Activated CD8-positive, alpha-beta memory T cell treated with anti-CD3 and anti-CD28 coated beads, Interleukin-2, amount 50 U/mL, for 1 hour (primary cell): ENCODE data around the gene CDH18.

ENCODE experiments used
- DNase-seq: peaks from one replicate; pipeline ENCODE4 v3.0.0-alpha.2; 2020; ENCODE audit errors: extremely low read depth

Gene CDH18

DNA sequence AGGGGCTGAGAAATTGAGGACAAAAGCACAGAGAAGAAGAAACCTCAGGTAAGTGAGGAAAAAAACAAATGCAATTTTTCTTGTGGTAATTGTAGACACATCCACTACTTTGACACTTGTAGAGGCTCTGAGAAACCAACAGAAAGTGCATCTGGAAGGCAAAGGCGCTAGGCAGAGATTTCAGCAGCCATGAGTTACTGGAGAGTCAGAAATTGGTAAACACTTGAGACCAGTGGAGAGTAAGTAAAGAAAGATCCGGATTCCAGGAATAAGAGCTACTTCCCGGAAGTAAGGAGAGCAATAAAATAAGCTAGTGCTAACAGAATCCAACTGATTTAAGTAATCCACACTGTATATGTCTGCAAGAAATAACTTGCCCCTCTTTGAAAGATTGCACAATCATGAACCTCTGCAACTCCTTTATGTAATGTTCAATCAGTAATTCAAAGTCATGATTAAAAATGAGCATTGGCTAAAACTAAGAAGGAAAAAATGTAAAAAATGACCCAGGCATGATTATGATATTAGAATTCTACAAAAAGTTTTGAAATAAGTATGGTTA is 382.1 kb downstream of the CDH18 start:
- no peak for DNase-seq

DNA sequence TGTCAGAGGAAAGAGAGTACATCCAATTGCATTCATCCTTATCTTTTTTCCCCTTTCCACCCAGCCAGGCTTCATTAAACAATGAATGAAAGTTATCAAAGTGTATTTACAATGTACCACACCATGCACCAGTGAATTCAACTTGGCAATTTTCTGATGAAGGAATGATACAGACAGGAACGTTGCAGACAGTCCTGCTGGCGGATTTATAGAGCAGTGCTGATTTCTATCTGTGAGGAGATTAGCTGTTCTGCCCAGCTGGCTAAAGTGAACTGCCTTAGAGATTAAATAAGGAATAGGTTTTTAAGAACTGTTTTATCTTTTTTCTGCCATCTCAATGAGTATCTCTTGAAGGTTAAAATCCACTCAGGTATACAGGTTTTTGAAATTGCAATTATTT is 403.9 kb downstream of the CDH18 start:
- DNase-seq: no peak

DNA sequence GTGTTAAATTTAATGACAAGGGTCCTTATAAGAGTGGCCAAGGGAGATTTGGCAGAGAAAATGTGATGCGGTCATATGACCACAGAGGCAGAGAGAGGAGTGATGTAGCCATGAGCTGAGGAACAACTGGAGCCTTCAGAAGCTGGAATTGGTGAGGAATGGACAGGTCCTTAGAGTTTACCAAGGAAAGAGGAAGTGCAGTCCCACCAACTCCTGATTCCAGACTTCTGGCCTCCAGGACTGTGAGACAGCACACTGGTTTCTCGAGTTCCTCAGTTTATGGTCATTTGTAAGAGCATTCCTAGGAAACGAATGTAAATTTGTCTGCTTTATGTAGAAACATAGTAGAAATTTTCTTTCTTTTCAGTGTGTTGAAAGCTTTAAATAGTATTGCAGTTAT is 410.1 kb downstream of the CDH18 start:
- DNase-seq: no peak

DNA sequence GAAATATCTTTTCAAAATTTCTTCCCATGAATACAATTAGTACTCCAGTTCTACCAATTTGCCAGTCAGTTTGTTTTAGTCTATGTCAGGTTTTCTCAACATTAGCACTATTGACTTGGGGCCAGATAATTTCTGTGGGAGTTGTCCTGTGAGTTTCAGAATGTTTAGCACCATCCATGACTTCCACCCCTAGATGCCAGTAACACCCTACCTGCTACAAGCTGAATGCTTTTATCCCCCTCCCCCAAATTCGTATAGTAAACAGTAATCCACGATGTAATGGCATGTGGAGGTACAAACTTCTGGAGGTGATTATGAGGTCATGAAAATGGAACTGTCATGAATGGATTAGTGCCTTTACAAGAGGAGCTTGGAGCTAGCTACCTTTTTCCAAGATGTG is 420.0 kb downstream of the CDH18 start:
- no peak for DNase-seq

DNA sequence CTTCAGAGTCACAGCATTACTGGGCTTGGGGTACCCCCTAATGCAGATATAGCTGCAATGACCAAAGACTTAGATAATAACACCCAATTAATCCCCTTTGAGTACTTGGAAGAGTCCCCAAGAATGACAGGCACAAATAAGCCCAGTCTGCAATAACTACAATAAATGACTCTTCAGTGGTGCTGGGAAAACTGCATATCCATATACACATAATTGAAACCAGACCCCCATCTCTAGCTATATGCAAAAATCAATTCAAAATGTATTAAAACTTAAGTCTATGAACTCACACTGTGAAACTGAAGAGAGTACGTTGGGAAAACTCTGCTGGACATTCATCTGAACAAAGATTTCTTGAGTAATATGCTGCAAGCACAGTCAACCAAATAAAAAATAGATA is 422.5 kb downstream of the CDH18 start:
- DNase-seq: no peak

DNA sequence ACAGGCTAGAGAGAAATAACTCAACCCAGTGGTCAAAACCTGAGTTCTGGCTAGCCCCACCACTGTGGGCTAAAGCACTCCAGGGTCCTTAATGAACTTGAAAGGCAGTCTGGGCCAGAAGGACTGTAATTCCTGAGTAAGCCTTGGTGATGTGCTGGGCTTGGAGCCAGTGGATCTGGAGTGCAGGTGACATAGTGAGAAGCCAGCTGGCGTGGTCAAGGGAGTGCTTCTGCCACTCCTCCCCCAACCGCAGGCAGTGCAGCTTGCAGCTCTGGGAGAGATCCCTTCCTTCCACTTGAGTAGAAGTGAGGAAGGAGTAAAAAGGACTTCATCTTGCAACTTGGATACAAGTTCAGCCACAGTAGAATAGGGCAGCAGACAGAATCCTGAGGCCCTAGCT is 424.0 kb downstream of the CDH18 start:
- DNase-seq: no peak

DNA sequence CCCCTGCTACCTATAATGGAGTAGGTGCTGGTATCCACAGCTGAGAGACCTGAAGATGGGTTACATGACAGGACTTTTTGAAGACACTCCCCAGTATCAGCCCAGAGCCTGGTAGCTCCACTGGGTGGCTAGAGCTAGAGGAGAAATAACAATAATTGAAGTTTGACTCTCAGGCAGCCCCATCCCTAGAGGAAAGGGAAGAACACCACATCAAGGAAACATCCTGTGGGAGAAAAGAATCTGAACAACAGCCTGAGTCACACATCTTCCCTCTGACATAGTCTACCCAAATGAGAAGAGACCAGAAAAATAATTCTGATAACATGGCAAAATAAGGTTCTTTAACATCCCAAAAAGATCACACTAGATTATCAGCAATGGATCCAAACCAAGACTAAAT is 432.1 kb downstream of the CDH18 start:
- DNase-seq: no peak

DNA sequence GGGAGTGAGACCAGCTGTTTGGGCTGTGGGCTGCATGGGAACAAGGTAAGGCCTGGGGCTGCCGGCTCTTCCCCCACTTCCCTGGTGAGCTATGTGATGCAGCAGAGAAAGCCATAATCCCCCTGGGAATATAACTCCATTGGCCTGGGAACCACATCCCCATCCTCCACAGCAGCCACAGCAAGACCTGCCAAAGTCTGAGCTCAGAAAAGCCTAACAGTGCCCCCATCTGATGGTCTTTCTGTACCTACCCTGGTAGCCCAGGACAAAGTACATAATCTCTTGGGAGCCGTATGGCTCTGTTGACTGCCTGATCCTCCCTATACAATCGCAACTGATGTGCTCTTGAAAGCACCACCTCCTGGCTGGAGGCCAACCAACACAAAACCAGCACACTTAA is 432.6 kb downstream of the CDH18 start:
- no peak for DNase-seq

DNA sequence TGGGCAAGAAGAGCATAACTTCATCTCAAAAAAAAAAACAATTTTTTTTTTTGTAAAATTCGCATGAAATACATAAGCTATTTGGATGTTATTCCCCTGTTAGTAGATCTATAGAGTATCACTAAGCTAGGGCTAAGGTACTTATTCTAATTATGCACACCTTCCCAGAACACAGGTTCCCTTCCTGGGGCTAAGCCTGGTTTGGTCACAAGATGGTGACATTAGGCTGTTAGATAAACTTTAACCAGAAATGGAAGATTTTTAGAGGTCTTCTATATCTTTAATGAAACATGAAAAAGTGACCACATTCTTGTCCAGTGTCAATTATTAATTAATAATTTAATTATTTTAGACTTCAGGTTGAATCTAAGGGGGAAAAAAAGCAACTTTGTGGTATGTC is 433.5 kb downstream of the CDH18 start:
- no peak for DNase-seq

DNA sequence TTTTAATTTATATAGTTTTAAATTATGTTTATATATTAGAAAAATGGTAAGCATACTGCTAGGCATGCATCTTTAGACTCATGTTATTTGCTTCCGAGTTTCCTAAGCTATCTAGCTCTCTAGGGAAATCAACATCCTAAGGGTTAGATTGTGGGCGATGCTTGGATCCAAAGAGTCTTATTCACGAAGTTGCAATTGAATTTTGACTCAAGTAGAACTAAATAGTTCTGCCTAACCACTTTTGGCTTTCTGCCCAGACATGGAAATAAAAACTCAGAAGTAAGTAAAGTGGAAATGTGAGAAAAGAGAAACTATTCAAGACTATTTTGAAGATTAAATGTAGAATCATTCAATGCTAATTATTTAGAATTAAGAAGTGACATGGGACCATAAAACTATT is 440.4 kb downstream of the CDH18 start:
- no peak for DNase-seq

DNA sequence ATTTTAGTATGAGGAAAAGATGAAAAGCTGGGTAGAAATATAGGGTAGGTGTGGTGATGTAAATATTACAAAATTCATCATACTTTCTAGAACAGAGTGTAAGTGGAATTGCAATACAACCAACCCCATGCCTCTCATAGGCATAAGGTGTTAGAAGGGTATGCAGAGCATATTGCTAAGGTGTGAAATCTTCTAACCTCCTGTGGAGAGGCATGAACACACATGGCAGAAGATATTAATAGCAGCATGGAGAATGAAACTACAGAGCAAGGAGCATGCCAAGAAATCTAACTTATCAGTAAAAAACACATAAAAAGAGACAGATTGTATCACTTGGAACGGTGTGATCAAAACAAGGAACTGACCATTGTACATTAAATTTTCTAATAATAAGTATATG is 441.5 kb downstream of the CDH18 start:
- DNase-seq: no peak

DNA sequence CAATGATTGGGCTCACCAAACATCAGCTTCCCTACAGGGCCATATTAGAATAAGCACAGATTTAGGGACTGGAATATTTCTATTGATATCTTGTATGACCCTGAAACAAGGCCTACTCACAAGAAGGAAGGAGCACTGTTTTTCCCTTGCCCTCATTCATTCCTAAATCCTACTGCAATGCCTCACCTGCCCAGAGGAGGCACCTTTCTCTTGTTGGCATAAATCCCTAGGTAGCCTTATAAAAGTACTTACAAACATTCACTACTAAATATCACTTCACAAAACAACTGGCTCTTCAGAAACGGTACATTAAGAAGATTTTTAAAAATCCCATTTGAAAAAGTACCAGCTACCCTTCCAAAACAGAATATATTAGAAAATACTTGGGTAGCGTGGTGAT is 449.4 kb downstream of the CDH18 start:
- DNase-seq: no peak

DNA sequence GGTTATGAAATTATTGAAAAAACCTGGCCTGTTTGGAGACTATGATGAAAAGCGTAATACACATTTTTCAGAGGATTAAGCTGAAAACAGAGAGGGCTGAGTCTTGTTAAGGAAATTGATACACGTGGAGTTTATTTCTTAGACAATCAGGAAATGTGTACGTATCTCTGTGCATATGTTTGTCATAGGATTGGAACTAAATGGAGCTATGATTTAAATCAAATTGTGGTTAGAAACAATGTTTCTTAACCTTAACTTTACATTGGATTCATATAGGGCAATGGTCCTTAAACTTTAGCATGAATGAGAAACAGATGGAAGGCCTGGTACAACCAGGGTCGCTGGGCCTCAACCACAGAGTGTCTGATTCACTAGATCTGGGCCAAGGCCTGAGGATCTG is 451.6 kb downstream of the CDH18 start:
- no peak for DNase-seq

DNA sequence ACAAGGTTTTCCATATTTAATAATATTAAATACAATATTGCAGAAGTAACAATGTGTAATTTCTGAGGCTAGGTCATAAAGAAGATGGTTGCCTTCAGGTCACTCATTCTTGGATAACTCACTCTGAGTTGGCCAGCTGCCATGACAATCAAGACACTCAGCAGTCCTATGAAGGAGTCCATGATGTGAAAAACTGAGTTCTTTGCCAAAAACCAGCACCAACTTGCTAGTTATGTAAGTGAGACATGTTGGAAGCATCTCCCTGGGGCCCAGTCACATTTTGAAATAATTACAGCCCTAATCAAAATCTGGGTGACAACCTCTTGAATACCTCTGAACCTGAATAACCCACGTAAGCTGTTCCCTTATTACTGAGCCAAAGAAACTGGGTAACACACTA is 453.2 kb downstream of the CDH18 start:
- DNase-seq: no peak

DNA sequence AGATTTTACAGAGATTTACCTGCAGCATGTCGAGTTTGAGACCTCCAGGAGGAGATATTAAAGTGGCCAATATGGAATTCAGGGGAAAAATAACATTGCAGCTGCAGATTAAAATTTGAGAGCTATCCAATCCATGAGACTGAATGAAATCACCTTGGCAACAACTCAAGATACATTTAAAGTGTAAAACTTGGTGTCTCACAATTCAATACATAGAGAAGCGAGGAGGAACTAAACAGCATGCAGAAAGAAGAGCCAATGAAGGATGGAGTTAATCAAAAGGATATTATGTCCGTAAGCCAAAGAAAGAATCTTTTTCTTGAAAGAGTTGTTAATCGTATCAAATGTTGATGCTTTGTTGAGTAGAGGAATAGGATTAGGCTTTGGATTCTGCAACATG is 455.1 kb downstream of the CDH18 start:
- DNase-seq: no peak

DNA sequence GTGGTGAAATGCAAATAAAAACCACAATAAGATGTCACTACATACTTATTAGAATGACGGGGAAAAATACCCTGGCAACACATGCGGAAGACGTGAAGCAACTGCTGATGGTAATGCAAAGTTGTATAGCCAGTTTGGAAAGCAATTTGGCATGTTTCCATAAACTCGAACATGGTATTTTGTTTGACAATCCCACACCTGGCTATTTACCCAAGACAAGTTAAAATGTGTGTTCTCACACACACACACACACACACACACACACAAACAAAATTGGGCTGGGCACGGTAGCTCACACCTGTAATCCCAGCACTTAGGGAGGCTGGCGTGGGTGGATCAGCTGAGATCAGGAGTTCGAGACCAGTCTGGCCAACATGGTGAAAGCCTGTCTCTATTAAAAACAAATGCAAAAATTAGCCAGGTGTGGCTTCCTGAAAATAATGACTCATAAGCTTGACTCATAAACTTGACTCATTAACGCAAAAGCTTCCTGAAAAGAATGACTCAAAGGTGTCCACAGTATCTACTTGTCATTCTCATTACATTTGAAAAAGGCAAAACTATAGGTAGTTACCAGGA is 456.5 kb downstream of the CDH18 start:
- DNase-seq: no peak

DNA sequence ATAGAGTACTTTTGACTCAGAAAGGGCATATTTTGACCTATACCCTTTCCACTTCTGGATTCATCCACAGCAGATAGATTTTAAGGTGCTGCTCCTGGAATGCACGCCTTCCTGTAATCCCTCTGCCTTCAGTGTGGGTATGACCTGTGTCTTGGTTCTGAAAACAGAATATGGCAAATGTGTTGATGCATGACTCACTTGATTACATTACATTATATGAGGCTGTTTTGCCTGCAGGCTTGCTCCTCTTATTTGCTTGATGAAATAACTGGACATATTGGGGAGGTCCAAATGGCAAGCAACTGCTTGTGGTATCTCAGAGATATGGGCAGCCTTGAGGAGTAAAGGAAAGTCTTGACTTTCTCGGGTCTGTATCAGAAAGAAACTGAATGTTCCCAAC is 468.6 kb downstream of the CDH18 start:
- no peak for DNase-seq

DNA sequence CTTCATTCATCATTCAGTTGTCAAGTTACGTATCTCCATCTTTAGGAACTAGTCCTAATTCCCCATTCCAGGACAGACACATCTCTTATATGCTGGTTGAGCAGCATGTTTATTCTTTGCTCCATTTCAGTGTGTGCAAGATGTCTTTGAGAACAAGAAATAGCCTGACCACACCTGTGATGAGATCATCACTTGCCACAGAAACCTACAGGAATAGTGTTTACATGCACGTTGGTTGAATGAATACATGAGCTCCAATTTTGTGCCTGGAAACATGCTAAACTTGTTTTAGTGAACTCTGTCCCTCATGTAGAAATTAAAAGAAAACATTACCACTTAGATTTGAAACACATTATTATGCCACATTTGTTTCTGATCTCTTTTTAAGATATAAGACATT is 489.1 kb downstream of the CDH18 start:
- no peak for DNase-seq

DNA sequence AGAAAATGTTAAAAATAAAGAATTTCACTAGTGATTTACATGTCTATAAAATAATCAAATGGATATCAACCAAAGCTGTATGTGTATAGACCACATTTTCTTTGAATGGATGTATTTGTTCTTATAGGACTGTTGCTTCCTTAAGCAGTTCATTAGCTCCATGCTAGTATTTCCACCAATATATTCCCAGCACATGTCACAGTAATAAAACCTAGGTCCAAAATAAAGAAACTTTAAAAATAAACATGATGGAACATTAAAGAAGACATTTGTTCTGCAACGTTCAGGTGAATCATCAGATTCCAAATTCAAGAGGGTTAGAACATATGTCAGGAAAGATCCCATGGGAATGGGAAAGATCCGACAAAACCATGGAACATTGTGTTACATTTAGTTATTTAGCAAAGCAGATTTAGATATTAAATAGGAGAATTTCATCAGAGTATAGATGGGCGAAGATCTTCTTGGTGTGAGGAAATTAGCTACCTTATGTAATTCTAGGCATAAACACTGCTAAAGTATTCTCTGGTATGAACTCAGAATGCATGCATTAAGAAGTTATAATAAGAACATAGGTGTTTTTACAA is 490.7 kb downstream of the CDH18 start:
- no peak for DNase-seq

DNA sequence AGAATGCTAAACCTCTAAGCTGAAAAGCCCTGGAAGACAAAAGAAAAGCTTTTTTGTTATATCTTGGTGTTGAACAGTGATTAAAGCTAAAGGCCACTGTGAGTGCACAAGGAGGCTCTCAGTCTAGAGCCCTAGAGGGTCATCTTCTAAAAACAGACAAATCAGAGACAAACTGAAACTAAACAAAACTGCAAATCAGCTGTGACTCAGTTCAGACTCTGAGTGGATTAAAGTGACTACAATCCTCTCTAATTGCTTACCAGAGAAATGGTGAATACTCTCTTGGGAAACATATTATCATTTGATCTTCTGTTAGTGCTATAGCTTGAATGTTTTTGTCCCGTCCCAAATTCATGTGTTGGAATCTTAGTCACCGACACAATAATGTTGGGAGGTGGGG is 491.9 kb downstream of the CDH18 start:
- no peak for DNase-seq

DNA sequence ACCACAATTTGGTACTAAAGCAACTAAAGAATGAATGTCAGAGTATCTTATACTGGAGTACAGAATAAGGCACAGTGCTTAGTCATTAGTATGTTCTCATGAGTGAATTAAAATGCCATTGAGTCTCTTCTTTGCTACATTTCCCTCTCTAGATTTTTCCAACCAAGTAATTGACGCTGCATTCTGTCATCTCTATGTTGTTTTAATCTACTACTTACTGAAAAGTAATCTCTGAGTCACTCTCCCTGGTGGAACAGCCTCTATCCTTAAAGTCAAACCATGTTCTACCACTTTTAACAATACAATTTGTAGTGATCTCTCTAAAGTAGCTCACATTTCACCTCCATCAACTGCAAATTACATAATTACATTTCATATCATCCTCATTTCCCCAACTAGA is 495.1 kb downstream of the CDH18 start:
- DNase-seq: no peak

DNA sequence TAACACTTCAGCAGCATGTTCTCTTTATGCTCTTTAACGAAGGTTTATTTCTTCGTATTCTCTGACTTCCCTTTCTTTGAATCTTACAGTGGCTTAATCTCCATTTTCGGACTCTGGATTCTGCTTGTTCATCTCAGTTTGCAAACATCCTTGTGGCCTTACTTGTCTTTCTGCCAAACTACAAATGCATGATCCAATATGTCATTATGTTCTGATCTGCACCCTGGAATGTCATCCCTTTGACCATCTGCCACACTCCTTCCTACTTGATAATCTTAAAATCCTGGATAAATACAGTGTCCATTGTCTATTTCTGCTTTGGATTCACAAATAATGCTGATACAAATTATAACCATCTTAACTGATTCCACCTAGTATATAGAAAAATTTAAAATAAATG is 499.2 kb downstream of the CDH18 start:
- no peak for DNase-seq

DNA sequence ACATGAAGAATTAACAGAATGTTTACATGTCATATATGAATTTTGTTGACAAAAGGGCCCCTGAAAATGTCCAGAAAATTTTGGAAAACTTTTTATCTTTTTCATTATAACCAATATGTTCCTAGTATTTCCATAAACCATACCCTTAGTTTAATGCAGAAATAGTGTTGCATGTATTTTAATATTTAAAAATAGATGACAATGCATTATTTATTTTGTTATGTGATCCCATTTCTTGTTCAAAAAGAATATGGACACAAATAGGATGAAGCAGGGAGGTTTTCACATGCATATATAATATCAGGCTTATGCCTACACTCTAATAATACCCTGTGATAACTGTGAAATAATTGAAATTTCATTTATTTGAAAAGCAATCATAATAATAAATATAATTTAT is 500.5 kb downstream of the CDH18 start:
- DNase-seq: no peak

DNA sequence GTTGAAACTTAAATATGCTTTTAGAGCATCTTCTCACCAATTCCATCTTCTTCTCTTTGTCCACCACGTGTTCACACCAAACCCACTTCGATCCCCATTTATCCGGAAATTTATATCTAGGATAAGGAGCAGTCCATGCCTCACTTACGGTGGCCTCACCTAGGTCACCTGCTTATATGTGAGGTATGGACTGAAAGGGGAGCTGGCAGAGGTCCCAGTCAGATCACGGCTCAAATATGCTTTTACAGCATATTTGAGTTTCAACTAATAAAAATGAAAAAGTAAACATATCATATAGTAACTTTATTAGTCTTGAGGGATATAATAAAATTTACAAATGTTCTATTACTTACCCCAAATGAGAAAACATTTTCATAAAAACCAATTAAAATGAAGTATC is 508.4 kb downstream of the CDH18 start:
- DNase-seq: no peak
